HG03439 (cell line): ENCODE measurements around the gene YRDC.
A peak's percentile ranks its signal among the peaks of the same experiment; 100 is the strongest.

Source experiments
- ATAC-seq: cut with Tn5 transposase; IDR thresholded peaks from one replicate; pipeline ENCODE4 v1.9.1; 2021; ENCODE audit warnings: mild to moderate bottlenecking, moderate library complexity; ENCODE audit not compliant: unreplicated experiment

YRDC gene, protein sequence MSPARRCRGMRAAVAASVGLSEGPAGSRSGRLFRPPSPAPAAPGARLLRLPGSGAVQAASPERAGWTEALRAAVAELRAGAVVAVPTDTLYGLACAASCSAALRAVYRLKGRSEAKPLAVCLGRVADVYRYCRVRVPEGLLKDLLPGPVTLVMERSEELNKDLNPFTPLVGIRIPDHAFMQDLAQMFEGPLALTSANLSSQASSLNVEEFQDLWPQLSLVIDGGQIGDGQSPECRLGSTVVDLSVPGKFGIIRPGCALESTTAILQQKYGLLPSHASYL

DNA sequence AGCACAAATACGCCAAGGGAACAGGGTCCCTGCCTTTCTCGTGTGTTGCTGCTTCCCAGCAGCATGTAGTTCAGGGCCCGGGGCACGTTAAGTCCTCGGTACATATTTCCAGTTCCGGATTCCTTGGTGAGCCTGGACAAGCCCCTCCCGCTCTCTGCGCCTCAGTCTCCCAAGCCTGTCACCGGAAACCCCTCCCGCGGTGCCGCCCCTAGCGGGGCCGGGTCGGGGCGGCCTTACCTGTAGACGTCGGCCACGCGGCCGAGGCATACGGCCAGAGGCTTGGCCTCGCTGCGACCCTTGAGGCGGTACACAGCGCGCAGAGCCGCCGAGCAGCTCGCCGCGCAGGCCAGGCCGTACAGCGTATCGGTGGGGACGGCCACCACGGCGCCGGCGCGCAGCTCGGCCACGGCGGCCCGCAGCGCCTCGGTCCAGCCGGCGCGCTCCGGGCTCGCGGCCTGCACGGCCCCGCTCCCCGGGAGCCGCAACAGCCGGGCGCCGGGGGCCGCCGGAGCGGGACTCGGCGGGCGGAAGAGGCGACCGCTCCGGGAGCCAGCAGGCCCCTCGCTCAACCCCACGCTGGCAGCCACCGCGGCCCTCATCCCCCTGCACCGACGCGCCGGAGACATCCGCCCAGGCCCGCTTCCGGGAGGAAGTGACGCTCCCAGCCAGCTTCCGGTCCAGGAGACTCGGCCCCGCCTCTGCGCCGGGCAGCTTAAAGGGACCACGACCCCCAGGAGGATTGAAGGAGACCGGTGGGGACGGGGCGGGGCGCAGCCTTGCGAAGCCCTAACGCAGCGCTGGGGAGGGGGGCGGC, at the start of gene YRDC, which contains the start of gene C1orf122:
Gene YRDC, minus strand, starts transcription at position 654 of the 814 bp plus-strand sequence. Its CDS starts 28 bp downstream, at position 626.
Gene C1orf122, plus strand, starts transcription at position 236 of the 814 bp plus-strand sequence. CDS start 615 bp downstream, outside the sequence.
- ATAC-seq, result peak; percentile 83

DNA sequence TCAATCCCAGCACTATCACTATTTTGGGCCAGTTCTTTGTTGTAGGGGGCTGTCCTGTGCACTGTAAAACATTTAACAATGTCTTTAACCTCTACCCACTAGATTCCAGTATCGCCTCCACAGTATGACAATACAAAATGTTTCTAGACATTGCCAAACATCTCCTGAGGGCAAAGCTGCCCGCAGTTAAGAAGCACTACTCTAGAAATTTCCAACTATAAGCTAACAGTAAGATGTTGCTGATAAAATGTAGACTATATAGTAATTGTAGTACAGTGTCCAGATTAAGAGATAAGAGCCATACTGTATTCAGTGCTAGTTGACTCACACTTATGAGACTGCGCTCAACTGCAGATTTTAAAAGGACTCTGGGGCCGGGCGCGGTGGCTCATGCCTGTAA, 46.4 kb upstream of the YRDC start:
- ATAC-seq, result no peak

DNA sequence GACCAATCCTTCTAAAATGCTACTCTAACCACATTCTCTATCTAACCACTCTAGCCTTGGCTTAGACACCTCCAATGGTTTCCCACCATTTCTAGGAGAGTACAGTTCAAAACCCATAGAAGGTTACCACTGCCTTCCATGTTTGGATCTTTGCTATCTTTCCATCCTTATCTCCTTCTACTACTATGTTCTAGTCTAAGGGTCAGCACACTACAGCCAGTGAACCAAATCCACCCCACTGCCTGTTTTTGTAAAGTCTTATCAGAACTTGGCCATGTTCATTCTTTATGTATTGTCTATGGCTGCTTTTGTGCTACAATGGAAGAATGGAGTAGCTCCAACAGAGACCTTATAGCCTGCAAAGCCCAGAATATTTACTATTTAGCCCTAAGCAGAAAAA, 45.1 kb upstream of the YRDC start:
- no peak for ATAC-seq

- ATAC-seq, result no peak
These were observed 43.8 kb upstream of the YRDC start for GRCh38 chr1:37851782-37852210.

DNA sequence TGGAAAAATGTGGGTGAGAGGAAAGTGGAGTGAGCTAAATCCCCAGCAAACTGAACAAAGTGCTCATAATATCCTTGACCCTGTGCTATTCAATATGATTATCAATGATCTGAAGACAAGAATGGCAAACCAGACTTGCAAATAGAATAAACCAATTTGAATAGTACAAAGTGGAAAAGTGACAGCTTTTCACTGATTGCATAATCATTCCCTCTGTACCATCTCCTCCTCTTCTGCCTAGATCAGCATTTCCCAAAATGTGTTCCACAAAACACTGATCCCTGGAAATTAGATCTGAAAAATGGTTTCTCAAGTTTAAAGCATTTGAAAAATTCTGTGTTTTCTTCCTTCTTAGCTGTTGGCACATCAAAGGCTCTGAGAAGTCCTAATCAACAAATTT, 43.3 kb upstream of the YRDC start:
- ATAC-seq, result no peak

DNA sequence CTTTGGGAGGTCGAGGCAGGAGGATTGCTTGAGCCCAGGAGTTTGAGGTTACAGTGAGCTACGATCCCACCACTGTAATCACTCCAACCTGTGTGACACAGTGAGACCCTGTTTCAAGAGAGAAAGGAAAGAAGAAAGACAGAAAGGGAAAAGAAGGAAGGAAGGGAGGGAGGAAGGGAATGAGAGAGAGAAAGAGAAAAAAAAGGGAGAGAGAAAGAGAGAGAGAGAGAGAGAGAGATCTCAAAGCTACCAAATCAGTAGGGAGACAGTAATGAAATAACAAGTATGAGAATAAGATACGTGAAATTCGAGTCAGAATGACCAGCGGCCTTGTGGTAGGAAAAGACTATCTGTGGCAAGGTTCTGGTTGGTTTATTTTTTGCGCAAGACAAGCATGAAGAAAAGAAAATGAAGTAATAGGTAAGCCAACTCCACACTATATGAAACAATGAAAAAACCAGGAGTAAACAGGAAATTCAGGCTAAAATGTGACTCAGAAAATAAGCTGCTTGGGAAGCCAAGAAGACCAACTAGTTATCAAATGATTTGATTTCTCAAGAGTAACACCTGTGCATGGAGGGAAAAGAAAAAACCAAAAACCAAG, 42.4 kb upstream of the YRDC start:
- ATAC-seq, result no peak

DNA sequence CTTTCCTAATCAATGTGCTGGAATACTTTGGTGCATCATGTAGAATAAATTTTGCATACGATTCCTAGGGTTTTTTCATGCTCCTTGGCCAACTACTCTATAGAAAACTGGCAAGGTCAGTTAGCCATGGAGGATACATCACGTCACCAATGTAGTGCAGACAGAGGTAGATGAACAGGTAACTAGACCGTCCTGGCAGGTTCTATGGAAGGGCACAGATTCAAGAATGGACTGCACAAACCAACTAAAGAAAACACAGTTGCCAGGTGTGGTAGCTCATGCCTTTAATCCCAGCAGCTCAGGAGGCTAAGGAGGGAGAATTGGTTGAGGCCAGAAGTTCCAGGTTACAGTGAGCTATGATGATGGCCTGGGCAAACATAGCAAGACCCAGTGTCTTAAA, 41.5 kb upstream of the YRDC start:
- no peak for ATAC-seq

DNA sequence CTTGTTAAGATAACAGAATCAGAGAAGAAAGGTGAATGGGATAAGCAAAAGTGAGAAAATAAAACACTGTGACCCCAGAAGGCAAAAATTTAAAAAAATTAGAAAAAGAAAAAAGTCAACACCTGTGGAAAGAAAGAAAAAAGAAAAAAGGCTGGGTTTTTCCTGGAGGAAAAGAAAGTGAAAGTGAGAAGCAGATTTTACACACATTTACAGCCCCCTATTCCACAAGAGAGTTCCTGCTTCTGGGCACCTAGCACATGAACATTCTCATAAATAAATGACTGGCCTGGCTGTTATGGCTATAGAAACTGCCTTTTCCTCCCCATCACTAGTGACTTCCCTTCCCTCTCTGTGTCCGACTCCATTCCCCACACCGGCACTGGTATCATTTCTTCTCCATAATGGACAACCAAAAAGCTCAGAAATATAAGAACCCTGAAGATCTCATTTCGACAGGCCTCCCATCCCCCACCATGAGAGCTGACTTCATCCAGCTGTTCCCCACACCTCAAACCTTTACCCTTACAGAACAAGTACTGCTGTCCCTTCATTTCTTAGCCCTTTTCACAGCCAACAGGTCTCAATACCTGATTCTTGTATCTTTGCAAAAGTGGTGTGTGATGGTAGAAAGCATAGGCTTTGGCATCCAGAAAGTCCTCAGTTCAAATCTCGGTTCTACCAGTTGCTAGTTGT, 38.8 kb upstream of the YRDC start:
- no peak for ATAC-seq

GRCh38 chr1:37845786-37846185, 37.8 kb upstream of the YRDC start:
- no peak for ATAC-seq

- no peak for ATAC-seq
These were observed 37.1 kb upstream of the YRDC start for GRCh38 chr1:37845049-37845646.

GRCh38 chr1:37844536-37844935, 36.5 kb upstream of the YRDC start:
- no peak for ATAC-seq

- ATAC-seq, result no peak
These were observed 33.6 kb upstream of the YRDC start for GRCh38 chr1:37841652-37842051.

DNA sequence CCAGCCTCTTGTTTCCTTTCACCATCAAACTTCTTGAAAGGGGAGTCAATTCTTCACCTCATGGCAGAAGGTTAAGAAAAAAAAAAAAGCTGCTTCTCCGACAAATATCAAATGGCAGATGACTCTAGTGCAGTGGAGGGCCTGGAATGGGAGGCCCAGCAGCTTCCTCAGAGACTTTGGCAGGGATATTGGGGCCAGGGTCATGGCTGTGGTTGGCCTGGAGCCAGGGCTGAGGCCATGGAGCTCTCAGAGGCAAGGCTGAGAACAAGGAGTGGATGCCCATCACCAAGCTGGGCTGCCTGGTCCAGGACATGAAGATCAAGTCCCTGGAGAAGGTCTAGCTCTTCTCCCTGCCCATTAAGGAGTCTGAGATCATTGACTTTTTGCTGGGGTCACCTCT, 32.7 kb upstream of the YRDC start:
- ATAC-seq, result no peak

DNA sequence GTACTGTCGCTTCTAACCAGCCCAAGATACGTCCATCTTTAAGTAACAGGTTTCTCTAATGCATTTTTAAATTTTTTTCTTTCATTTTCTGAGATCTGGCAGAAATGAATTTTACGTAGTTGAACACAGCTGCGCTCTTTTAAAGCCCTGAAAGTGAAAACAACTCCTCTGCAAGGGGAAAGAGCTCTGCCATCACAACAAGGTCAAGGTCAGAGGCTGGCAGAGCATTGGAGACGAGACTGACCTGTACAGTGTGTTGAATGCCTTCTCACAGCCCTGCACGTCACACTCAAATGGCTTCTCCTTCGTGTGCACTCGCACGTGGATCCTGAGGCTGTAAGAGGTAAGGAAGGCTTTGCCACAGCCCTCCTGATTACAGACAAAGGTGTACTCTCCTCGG, 31.7 kb upstream of the YRDC start:
- no peak for ATAC-seq

GRCh38 chr1:37836788-37837187, 28.8 kb upstream of the YRDC start:
- no peak for ATAC-seq

DNA sequence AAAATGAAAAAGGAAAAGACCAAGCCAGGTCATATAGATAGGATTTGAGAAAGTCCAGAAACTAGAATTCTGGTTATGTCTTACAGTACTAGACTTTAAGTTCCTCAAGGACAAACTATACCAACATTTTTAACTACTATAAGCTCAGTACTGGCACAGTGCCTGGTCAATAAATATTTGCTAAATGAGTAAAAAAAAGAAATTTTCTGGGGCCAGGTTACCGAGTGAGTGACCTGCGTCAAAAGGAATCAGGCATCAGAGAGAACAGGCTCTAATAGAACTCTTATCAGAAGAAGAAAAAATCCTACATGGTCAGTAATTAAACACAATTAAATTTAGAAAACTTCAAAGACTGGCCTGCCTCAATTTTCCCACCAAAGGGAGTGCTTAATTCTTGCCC, 23.8 kb upstream of the YRDC start:
- no peak for ATAC-seq

DNA sequence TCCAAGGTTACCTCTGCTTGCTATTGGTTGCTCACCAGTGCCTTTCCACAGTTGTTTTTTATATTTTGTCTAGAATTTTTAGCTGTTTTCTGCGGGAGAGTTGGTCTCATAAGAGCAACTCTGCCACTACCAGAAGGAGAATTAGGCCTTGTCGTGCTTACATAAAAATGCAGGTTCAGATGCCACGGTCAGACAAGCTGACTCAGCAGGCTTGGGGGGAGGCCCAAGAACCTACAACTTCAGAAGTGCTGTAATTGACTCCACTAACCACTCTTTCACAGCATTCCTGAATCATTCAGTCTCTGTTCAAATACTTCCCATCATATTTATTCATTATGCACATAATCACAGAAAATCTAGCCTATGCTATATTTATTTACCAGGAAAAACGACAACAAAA, 23.1 kb upstream of the YRDC start:
- ATAC-seq, result no peak

GRCh38 chr1:37828410-37829074, 20.5 kb upstream of the YRDC start:
- ATAC-seq, result no peak

- ATAC-seq, result no peak
These were observed 17.5 kb upstream of the YRDC start for GRCh38 chr1:37825506-37825905.

GRCh38 chr1:37824001-37824400, 16.0 kb upstream of the YRDC start:
- no peak for ATAC-seq
